Measurements from ENCODE around the gene IGFL2. TPM values are rescaled to one million over a fixed set of nuclear protein-coding genes. Genes with fewer than 3 reads are reported as not detected.

IGFL2 gene
- total and polyA plus RNA-seq, 9 of the 15 experiments (the other 6 are each of a cell fraction or from before 2014, with no cell fraction given), result 0.42 to 1.7 (median 0.75) TPM; not detected in 2

GRCh38 chr19:46124638-46125115, 23.4 kb upstream of the IGFL2 start, which contains the start of gene IGFL3:
IGFL3 (minus strand) TSS chr19:46124688; CDS start chr19:46124649, 39 bp downstream.
- Histone ChIP-seq H3K4me1 (replicated peaks in 1 of 2; ENCODE audit: control insufficient read depth in 2 of 2, insufficient read depth in 2 of 2, low read length in 2 of 2) (no peaks in the 10 kb centered on the region), H4K20me1 (replicated peaks; ENCODE audit: control insufficient read depth, insufficient read depth, low read length) (no peaks in the 10 kb centered on the region), H3K27me3 (ENCODE audit: control insufficient read depth in 2 of 2, insufficient read depth in 2 of 2, low read length in 2 of 2) (peaks cover 8 to 15% of the 10 kb centered on the region in 2 experiments; a peak in 3 of 5 replicates), H3K79me2 (ENCODE audit: control insufficient read depth, insufficient read depth, low read length) (no peaks in the 10 kb centered on the region), H3K4me3 (no peak within 1 kb of the TSS), H3K9me1 (ENCODE audit: control insufficient read depth, insufficient read depth, low read length) (no peaks in the 10 kb centered on the region), H3K9ac (ENCODE audit: insufficient read depth in 1 of 2, low read depth in 2 of 2, low read length in 2 of 2) (no peak within 1 kb of the TSS), H2AFZ (ENCODE audit: low read depth, low read length) (no peak within 1 kb of the TSS), H3K9me3 (replicated peaks; ENCODE audit: control insufficient read depth, insufficient read depth, low read depth, low read length) (no peaks in the 10 kb centered on the region), H3K27ac (ENCODE audit: extremely low read depth, low read depth, low read length) (no peak within 1 kb of the TSS), H3K36me3 (ENCODE audit: control insufficient read depth, insufficient read depth, low read length) (no peaks in the 10 kb centered on the region), H3K4me2 (ENCODE audit: insufficient read depth, low read length) (no peak within 1 kb of the TSS)
- in situ Hi-C loops (cut with MboI) (no loop called here), intact Hi-C loops (cut with micrococcal nuclease) (no loop called here)
- no TSS peak for BruUV-seq (replicated peaks)
- FAIRE-seq (no peak), DNase-seq (ENCODE audit: extremely low read depth in 1 of 4, low spot score in 3 of 4) (no peak), ATAC-seq (no peak)
- POLR2A ChIA-PET, result interaction anchor here (1.2 kb wide), 1 partner anchor 16 kb away, joined by 4 read pairs; no protein-coding TSS in a partner anchor
- TF ChIP-seq UBTF (IDR thresholded peaks at IDR 0.05; ENCODE audit: borderline replicate concordance in 1 of 2, low read depth in 2 of 2, low read length in 2 of 2) (no peak), VEZF1 (CRISPR knock-in tag; IDR thresholded peaks at IDR 0.05) (no peak), THAP7 (CRISPR knock-in tag; IDR thresholded peaks at IDR 0.05) (no peak), ZNF57 (CRISPR knock-in tag; IDR thresholded peaks at IDR 0.05) (no peak), CC2D1A (IDR thresholded peaks at IDR 0.05) (no peak), SMAD4 (CRISPR knock-in tag; conservative IDR thresholded peaks at IDR 0.05) (no peak), ARID2 (IDR thresholded peaks at IDR 0.05) (no peak), RFX5 (IDR thresholded peaks at IDR 0.05; ENCODE audit: low read depth, low read length) (no peak)
- TF ChIP-seq, protein P1, sequence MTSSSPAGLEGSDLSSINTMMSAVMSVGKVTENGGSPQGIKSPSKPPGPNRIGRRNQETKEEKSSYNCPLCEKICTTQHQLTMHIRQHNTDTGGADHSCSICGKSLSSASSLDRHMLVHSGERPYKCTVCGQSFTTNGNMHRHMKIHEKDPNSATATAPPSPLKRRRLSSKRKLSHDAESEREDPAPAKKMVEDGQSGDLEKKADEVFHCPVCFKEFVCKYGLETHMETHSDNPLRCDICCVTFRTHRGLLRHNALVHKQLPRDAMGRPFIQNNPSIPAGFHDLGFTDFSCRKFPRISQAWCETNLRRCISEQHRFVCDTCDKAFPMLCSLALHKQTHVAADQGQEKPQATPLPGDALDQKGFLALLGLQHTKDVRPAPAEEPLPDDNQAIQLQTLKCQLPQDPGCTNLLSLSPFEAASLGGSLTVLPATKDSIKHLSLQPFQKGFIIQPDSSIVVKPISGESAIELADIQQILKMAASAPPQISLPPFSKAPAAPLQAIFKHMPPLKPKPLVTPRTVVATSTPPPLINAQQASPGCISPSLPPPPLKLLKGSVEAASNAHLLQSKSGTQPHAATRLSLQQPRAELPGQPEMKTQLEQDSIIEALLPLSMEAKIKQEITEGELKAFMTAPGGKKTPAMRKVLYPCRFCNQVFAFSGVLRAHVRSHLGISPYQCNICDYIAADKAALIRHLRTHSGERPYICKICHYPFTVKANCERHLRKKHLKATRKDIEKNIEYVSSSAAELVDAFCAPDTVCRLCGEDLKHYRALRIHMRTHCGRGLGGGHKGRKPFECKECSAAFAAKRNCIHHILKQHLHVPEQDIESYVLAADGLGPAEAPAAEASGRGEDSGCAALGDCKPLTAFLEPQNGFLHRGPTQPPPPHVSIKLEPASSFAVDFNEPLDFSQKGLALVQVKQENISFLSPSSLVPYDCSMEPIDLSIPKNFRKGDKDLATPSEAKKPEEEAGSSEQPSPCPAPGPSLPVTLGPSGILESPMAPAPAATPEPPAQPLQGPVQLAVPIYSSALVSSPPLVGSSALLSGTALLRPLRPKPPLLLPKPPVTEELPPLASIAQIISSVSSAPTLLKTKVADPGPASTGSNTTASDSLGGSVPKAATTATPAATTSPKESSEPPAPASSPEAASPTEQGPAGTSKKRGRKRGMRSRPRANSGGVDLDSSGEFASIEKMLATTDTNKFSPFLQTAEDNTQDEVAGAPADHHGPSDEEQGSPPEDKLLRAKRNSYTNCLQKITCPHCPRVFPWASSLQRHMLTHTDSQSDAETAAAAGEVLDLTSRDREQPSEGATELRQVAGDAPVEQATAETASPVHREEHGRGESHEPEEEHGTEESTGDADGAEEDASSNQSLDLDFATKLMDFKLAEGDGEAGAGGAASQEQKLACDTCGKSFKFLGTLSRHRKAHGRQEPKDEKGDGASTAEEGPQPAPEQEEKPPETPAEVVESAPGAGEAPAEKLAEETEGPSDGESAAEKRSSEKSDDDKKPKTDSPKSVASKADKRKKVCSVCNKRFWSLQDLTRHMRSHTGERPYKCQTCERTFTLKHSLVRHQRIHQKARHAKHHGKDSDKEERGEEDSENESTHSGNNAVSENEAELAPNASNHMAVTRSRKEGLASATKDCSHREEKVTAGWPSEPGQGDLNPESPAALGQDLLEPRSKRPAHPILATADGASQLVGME (CRISPR knock-in tag; IDR thresholded peaks at IDR 0.05), result no peak
- WGBS (ENCODE audit: insufficient coverage, low coverage, missing lambda C conversion rate), result 3% methylated on average over 5 of the region's 5 CpGs
- CTCF ChIA-PET (ENCODE audit: low intra/inter-chr PET ratio), result no interaction called here

All from K562 (cell line).